HAP-1 (cell line): Measurements from ENCODE around the gene RNF130.
"Not testable (repeated sequence)": the region's sequence is repeated elsewhere in the genome, so short reads cannot be mapped to it uniquely, and the experiment has no call there.

Experiments
- DNase-seq, 2 experiments: peaks; one replicate each; pipeline ENCODE4 v3.0.0-alpha.2; 2016 to 2020; ENCODE audit warnings: low spot score in 2 of 2
- H3K27me3 ChIP-seq: fragments of 250-450 bp; sonication (Bioruptor Pico); 2 replicates; pipeline ENCODE4 v1.5.1; 2020; ENCODE audit warnings: low read depth, mild to moderate bottlenecking, moderate library complexity
- H3K36me3 ChIP-seq: fragments of 250-450 bp; sonication (Bioruptor Pico); replicated peaks from 2 replicates; pipeline ENCODE4 v1.5.1; 2020; ENCODE audit warnings: mild to moderate bottlenecking
- H3K4me1 ChIP-seq: fragments of 250-450 bp; sonication (Bioruptor Pico); 2 replicates; pipeline ENCODE4 v1.5.1; 2020; ENCODE audit warnings: mild to moderate bottlenecking
- H3K4me3 ChIP-seq: fragments of 250-450 bp; sonication (Bioruptor Pico); 2 replicates; pipeline ENCODE4 v1.5.1; 2020; ENCODE audit warnings: mild to moderate bottlenecking, moderate library complexity
- H3K9me3 ChIP-seq: fragments of 250-450 bp; sonication (Bioruptor Pico); 2 replicates; pipeline ENCODE4 v1.5.1; 2020; ENCODE audit warnings: mild to moderate bottlenecking, moderate library complexity
- in situ Hi-C: fragments of 300-500 bp; cut with MboI; formaldehyde crosslinking; loops from 3 replicates; pipeline ENCODE4 v1.14.3; 2020; ENCODE audit warnings: low sequenced_read_pairs, inconsistent platforms, mixed read lengths

RNF130 gene

DNA sequence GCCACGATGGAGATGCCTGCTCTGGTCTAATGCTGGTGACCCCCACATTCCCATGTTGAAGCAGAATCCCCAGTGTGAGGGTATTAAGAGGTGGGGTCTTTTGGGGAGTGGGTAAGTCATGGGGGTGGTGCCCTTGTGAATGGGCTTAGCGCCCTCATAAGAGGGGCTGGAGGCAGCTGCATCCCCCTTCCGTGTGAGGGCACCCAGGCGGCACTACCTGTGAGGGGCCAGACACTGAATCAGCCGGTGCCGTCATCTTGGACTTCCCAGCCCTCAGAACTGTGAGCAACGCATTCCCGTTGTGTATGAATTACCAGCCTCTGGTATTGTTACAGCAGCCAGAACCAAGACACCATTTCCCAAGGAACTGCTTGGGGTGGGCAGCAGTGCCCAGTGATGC, 27.0 kb upstream of the RNF130 start:
- H3K4me1 ChIP-seq = no peaks in the 10 kb centered on the region
- no peak for DNase-seq
- H3K4me3 ChIP-seq = no peak overlapping the region
- no peaks in the 10 kb centered on the region for H3K36me3 ChIP-seq
- H3K27me3 ChIP-seq = no peaks in the 10 kb centered on the region
- no peaks in the 10 kb centered on the region for H3K9me3 ChIP-seq
- in situ Hi-C loops = no loop called here

DNA sequence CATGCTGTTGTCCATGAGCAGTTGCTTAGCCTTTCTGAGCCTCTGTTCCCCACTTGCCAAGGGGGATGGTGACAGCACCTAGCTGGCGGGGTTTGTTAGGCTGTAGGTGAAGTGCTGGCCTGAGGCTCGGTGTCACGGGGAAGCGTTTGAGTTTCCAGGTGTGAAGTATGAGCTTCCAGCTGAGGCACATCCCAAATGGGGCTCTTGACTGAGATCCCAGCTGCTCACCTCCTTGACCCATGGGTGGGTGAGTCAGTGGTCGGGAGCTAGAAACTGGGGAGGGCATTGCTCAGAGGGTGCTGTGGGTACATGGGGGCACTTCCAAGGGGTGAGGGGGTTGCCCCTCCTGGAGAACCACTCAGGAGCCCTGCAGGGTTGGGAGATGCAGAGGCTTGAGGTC, 26.4 kb upstream of the RNF130 start:
- H3K4me3 ChIP-seq = no peak overlapping the region
- in situ Hi-C loops = no loop called here
- no peak for DNase-seq

DNA sequence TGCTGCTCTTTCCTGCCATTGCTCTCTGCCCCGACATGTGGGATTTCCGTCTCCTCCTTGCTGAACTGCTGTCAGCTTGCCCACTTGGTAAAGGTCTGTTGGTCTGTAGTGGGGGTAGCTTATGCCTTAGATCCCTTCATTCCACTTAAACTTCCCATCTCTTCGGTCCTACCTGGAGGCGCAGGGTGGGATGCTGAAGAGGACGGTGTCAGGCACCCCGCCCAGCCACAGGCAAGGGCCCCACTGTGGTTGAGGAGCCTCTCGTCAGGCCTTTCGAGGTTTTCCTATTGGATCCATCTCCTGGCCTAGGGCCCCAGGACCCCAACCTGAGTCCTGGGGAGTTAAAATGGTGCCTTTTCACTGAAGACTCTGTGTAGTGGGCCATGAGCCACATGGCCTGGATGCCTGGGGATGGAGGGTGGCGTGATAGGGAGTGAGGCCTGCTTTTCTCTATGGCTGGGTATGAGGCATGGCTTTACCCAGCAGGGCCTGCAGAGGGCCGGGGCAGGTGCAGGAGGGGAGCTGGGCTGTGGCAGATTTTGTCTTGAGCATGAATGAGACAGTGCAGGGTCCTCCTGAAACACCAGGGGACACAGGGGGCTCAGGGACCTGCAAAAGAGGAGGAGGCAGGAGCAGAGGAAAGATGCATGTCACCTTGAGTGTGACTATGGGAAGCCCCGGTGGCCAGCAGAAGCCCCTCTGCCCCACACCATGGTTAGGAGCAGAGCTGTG, 25.8 kb upstream of the RNF130 start:
- in situ Hi-C loops = no loop called here
- no peak for DNase-seq
- Histone ChIP-seq H3K9me3 (no peaks in the 10 kb centered on the region), H3K4me3 (no peak overlapping the region), H3K36me3 (no peaks in the 10 kb centered on the region), H3K27me3 (no peaks in the 10 kb centered on the region), H3K4me1 (no peaks in the 10 kb centered on the region)

More for the DNA sequence above, 26.4 kb upstream of the RNF130 start:
- Histone ChIP-seq H3K9me3 (no peaks in the 10 kb centered on the region), H3K4me1 (no peaks in the 10 kb centered on the region), H3K27me3 (no peaks in the 10 kb centered on the region), H3K36me3 (no peaks in the 10 kb centered on the region)

- Histone ChIP-seq H3K4me1 (no peaks in the 10 kb centered on the region), H3K36me3 (no peaks in the 10 kb centered on the region), H3K27me3 (no peaks in the 10 kb centered on the region), H3K9me3 (no peaks in the 10 kb centered on the region), H3K4me3 (no peak overlapping the region)
- no peak for DNase-seq
- in situ Hi-C loops = no loop called here
Observed at GRCh38 chr5:180096616-180097015, 25.1 kb upstream of the RNF130 start.

DNA sequence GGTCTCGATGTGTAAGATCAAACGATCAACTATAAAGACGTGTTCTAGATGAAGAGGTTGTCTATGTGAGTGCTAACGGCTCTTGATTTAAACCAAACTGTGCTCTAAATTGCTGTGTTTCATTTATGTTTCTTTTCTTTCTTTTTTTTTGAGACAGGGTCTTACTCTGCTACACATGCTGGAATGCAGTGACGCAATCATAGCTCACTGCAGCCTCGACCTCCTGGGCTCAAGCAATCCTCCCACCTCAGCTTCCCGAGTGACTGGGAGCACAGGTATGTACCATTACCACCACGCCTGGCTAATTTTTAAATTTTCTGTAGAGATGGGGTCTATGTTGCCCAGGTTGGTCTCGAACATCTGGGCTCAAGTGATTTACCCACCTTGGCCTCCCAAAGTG, 24.0 kb upstream of the RNF130 start:
- in situ Hi-C loops = no loop called here
- Histone ChIP-seq H3K27me3 (no peaks in the 10 kb centered on the region), H3K4me3 (no peak overlapping the region), H3K9me3 (no peaks in the 10 kb centered on the region), H3K36me3 (no peaks in the 10 kb centered on the region), H3K4me1 (peaks cover 3% of the 10 kb centered on the region)
- no peak for DNase-seq

- in situ Hi-C loops = no loop called here
- H3K27me3 ChIP-seq = no peaks in the 10 kb centered on the region
- no peak overlapping the region for H3K4me3 ChIP-seq
- DNase-seq = no peak
- H3K36me3 ChIP-seq = no peaks in the 10 kb centered on the region
- no peaks in the 10 kb centered on the region for H3K9me3 ChIP-seq
- H3K4me1 ChIP-seq = peaks cover 8% of the 10 kb centered on the region
Observed at GRCh38 chr5:180093651-180094382, 22.3 kb upstream of the RNF130 start.

GRCh38 chr5:180093241-180093640, 21.7 kb upstream of the RNF130 start:
- no peaks in the 10 kb centered on the region for H3K36me3 ChIP-seq
- no peaks in the 10 kb centered on the region for H3K9me3 ChIP-seq
- in situ Hi-C loops = no loop called here
- H3K4me3 ChIP-seq = no peak overlapping the region
- peaks cover 8% of the 10 kb centered on the region for H3K4me1 ChIP-seq
- no peak for DNase-seq
- no peaks in the 10 kb centered on the region for H3K27me3 ChIP-seq

DNA sequence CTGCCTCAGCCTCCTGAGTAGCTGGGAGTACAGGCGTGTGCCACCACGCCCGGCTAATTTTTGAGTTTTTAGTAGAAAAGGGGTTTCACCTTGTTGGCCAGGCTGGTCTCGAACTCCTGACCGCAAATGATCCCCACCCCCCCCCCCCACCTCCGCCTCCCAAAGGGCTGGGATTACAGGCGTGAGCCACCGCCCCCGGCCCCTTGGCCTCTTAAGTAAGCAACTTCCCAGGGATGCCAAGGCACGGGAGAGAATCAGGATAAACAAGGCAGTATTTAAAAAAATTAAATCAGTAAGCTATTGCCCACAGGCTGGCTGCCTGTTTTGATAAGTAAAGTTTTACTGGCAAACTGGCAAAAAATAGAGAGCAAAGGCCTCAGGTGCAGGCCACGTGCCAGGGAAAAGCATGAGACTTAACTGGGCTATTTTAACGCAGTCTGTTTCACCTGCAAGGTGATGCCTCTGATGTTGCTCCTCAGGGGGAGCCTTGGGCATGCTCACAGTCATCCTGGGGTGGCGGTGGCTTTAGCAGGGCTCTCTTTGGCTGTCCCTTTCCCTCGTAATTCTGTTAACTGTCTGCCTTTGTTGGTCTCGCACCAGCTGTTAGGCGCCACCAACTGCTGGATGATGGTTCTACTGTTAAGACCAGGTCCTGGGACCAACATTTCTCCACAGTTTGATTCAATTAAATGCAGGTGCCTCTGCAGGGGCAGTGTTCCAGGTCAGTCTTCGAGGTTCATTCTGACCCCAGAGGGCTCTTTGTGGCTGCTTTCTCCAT, 19.4 kb upstream of the RNF130 start:
- no peaks in the 10 kb centered on the region for H3K9me3 ChIP-seq
- in situ Hi-C loops = no loop called here
- H3K4me1 ChIP-seq = peaks cover 14% of the 10 kb centered on the region
- no peaks in the 10 kb centered on the region for H3K36me3 ChIP-seq
- peak overlapping the region; percentile 26 for H3K4me3 ChIP-seq
- peak; percentile 70 to 79 for DNase-seq
- no peaks in the 10 kb centered on the region for H3K27me3 ChIP-seq

- peak; percentile 80 to 89 for DNase-seq
- H3K4me1 ChIP-seq = peaks cover 21% of the 10 kb centered on the region
- H3K36me3 ChIP-seq = no peaks in the 10 kb centered on the region
- no peaks in the 10 kb centered on the region for H3K27me3 ChIP-seq
- peak overlapping the region; percentile 26 for H3K4me3 ChIP-seq
- in situ Hi-C loops = no loop called here
- no peaks in the 10 kb centered on the region for H3K9me3 ChIP-seq
Observed at GRCh38 chr5:180090098-180090768, 18.7 kb upstream of the RNF130 start.

GRCh38 chr5:180089628-180090027, 18.1 kb upstream of the RNF130 start:
- peaks cover 27% of the 10 kb centered on the region for H3K4me1 ChIP-seq
- H3K9me3 ChIP-seq, H3K4me3 ChIP-seq, DNase-seq, H3K27me3 ChIP-seq, H3K36me3 ChIP-seq, in situ Hi-C loops: not testable (repeated sequence)

DNA sequence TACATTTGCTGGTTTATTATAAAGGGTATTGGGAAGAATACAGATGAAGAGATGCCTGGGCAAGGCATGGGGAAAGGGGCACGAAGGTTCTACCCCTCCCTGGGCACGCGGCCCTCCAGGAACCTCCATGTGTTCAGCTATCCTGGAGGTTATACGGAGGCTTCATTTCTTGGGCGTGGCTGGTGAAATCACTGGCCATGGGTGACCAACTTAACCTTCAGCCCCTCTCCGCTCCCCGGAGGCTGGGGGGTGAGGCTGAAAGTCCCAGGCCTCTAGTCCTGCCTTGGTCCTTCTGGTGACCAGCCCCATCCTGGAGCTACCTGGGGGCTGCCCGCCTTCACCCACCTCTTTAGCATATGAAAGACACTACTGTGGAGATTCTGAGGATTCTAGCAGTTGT, 17.0 kb upstream of the RNF130 start:
- in situ Hi-C loops = no loop called here

DNA sequence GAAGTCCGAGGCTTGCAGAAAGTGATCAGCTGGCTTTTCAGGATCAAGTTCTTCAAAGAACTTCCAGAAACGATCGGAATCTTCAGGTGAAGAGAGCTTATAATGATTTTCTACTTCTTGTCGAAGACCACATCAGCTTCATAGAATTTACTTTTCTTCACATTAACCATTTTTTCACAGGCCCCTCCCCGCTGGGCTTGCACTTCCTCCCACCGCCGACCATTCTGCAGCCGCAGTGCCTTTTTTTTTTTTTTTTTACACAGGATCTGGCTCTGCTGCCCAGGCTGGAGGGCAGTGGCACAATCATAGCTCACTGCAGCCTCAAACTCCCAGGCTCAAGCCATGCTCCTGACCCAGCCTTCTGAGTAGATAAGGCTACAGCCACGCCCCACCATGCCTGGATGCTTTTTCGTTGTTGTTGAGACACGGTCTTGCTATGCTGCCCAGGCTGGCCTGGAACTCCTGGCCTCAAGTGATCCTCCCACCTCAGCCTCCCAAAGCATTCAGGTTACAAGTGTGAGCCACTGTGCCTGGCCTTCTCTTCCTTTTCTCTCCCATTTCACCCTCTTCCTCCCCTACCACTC, 15.3 kb upstream of the RNF130 start:
- no peak for DNase-seq
- no peaks in the 10 kb centered on the region for H3K36me3 ChIP-seq
- no peaks in the 10 kb centered on the region for H3K9me3 ChIP-seq
- in situ Hi-C loops = no loop called here
- no peak overlapping the region for H3K4me3 ChIP-seq
- peaks cover 51% of the 10 kb centered on the region for H3K4me1 ChIP-seq
- no peaks in the 10 kb centered on the region for H3K27me3 ChIP-seq

More for the DNA sequence above, 17.0 kb upstream of the RNF130 start:
- Histone ChIP-seq H3K9me3 (no peaks in the 10 kb centered on the region), H3K27me3 (no peaks in the 10 kb centered on the region), H3K4me1 (peaks cover 38% of the 10 kb centered on the region), H3K4me3 (no peak overlapping the region), H3K36me3 (no peaks in the 10 kb centered on the region)
- no peak for DNase-seq

DNA sequence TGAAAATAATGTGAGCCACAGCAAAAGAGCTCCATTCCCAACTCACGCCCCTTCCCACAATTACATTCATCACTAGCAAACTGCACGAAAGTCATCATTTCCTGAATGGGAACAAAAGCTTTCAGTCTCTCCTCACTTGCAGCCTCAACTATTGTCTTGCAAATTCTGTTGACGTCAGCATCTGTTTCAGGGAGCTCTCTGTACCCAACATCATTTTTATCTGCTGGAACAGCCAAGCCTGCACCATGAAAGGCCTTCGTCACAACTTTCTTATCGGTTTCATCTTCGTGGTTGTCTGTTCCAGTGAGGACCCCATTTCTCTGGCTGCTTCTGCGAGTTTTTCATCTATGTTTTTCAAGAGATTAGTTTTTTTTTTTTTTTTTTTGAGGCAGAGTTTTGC, 14.3 kb upstream of the RNF130 start:
- in situ Hi-C loops = no loop called here
- Histone ChIP-seq H3K4me3 (no peak overlapping the region), H3K36me3 (no peaks in the 10 kb centered on the region), H3K4me1 (peaks cover 53% of the 10 kb centered on the region), H3K27me3 (no peaks in the 10 kb centered on the region), H3K9me3 (no peaks in the 10 kb centered on the region)
- DNase-seq = peak; percentile 79 to 97
